HEK293T (cell line): ENCODE measurements around the gene LRP8.

Experiments used
- BHLHE40 ChIP-seq: fragments of 450-650 bp; IDR thresholded peaks from 2 replicates; pipeline ENCODE4 v1.6.1; 2016; ENCODE audit warnings: mild to moderate bottlenecking, moderate library complexity, borderline replicate concordance
- ELF4 ChIP-seq: fragments of 450-650 bp; IDR thresholded peaks from 2 replicates; pipeline ENCODE4 v1.6.1; 2017; ENCODE audit warnings: antibody characterized with exemption
- SP1 ChIP-seq: fragments of 450-650 bp; IDR thresholded peaks from 2 replicates; pipeline ENCODE4 v1.6.1; 2017

GRCh38 chr1:53365437-53366063 lies 37.7 kb upstream of the LRP8 start:
- TF ChIP-seq ELF4: no peak
- TF ChIP-seq BHLHE40: no peak
- TF ChIP-seq SP1: no peak
